ENCODE data around the gene MIEN1. TPM values are rescaled to one million over a fixed set of nuclear protein-coding genes. Genes with fewer than 3 reads are reported as not detected.

The MIEN1 gene
- total and polyA plus RNA-seq, 2 of the 13 experiments (the other 11 are each of a cell fraction or from before 2014, with no cell fraction given), result 40.6 to 56.6 TPM

DNA sequence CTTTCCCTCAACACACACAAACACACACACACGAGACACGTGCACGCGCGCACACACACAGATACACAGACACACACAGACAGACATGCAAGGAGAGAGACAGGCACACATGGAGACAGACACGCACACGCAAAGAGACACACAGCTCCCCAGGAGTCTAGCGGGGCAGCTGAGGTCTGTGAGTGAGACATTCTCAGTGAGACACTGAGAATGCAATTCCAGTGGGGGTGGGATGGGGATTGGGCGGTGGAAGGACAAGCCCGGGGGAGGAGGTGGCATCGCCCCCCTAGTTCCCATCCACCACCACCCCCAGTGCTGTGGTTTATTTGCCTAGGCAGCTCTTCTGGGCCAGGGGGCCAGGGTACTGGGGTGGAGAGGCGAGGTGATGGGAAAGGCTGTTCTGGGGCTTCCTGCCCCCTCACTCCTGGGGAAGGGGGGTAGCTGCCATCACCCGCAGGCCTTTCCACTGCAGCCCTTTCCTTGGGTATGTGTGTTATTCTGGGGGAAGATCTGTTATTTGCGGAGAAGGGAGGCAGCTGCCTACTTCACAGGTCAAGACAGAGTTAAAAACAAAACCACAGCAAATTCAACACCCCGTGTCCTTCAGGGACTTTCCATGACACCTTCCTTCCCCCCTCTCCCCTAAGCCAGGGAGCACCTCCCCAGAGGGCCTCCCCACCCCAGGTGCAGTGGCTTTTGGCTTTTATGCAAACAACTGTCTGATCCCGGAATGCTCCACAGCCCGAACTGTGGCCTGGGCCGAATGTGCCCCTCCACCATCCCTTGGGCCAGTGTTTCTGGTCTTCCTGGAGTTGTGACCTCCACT, 25.4 kb upstream of the MIEN1 start (continued):
- peak; percentile 47; the same call in 1 of the 2 replicates for TF ChIP-seq BHLHE40 (IDR thresholded peaks at IDR 0.05; ENCODE audit: low read length)
- TF ChIP-seq PBX2 (CRISPR knock-in tag; IDR thresholded peaks at IDR 0.05), result no peak
- no peak for TF ChIP-seq ZNF577 (CRISPR knock-in tag; IDR thresholded peaks at IDR 0.05; ENCODE audit: borderline replicate concordance, low read depth)
- TF ChIP-seq ATF7-NPFF (CRISPR knock-in tag; IDR thresholded peaks at IDR 0.05; ENCODE audit: low read depth), result peak; percentile 27; the same call in 1 of the 2 replicates
- TF ChIP-seq SALL1 (CRISPR knock-in tag; IDR thresholded peaks at IDR 0.05), result peak; percentile 22; the same call in 1 of the 2 replicates
- no peak for TF ChIP-seq SP2 (CRISPR knock-in tag; IDR thresholded peaks at IDR 0.05)
- TF ChIP-seq ZNF652 (CRISPR knock-in tag; IDR thresholded peaks at IDR 0.05; ENCODE audit: borderline replicate concordance, low read depth), result 0 out of 2 replicates have a peak, but pooled peaks have one; percentile 17
- no peak for TF ChIP-seq ZFX (CRISPR knock-in tag; IDR thresholded peaks at IDR 0.05; ENCODE audit: low read depth)
- TF ChIP-seq RXRA (CRISPR knock-in tag; IDR thresholded peaks at IDR 0.05), result peak; percentile 7; the same call in 1 of the 2 replicates
- 0 out of 2 replicates have a peak, but pooled peaks have one; percentile 17 for TF ChIP-seq ZNF263 (CRISPR knock-in tag; IDR thresholded peaks at IDR 0.05)
- 0 out of 2 replicates have a peak, but pooled peaks have one; percentile 30 for TF ChIP-seq ZNF772 (CRISPR knock-in tag; IDR thresholded peaks at IDR 0.05)
- TF ChIP-seq, protein P1, sequence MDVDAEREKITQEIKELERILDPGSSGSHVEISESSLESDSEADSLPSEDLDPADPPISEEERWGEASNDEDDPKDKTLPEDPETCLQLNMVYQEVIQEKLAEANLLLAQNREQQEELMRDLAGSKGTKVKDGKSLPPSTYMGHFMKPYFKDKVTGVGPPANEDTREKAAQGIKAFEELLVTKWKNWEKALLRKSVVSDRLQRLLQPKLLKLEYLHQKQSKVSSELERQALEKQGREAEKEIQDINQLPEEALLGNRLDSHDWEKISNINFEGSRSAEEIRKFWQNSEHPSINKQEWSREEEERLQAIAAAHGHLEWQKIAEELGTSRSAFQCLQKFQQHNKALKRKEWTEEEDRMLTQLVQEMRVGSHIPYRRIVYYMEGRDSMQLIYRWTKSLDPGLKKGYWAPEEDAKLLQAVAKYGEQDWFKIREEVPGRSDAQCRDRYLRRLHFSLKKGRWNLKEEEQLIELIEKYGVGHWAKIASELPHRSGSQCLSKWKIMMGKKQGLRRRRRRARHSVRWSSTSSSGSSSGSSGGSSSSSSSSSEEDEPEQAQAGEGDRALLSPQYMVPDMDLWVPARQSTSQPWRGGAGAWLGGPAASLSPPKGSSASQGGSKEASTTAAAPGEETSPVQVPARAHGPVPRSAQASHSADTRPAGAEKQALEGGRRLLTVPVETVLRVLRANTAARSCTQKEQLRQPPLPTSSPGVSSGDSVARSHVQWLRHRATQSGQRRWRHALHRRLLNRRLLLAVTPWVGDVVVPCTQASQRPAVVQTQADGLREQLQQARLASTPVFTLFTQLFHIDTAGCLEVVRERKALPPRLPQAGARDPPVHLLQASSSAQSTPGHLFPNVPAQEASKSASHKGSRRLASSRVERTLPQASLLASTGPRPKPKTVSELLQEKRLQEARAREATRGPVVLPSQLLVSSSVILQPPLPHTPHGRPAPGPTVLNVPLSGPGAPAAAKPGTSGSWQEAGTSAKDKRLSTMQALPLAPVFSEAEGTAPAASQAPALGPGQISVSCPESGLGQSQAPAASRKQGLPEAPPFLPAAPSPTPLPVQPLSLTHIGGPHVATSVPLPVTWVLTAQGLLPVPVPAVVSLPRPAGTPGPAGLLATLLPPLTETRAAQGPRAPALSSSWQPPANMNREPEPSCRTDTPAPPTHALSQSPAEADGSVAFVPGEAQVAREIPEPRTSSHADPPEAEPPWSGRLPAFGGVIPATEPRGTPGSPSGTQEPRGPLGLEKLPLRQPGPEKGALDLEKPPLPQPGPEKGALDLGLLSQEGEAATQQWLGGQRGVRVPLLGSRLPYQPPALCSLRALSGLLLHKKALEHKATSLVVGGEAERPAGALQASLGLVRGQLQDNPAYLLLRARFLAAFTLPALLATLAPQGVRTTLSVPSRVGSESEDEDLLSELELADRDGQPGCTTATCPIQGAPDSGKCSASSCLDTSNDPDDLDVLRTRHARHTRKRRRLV (CRISPR knock-in tag; IDR thresholded peaks at IDR 0.05), result no peak

All from HepG2 (cell line).